Measurements from ENCODE around the gene TSPAN14. TPM values are rescaled to one million over a fixed set of nuclear protein-coding genes. Genes with fewer than 3 reads are reported as not detected.

Gene TSPAN14
- total RNA-seq, 2 experiments from 2014 or later, result 17.0 to 33.4 TPM

DNA sequence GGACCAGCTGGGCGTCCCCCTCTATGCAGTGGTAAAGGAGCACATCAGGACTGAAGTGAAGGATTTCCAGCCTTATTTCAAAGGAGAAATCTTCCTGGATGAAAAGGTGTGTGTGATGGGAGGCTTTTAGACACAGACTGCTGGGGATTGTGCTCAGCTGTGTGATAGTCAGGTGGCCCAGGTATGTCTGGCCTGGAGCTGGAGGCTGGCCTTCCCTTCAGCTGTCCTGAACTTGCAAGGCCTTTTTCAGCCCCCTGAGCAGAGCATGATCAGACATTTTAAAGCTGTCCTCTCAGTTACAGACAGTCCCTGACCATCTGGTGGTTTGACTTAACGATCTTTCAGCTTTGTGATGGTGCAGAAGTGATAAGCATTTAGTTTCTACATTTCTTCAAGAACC lies 28.2 kb upstream of the TSPAN14 start:
- Histone ChIP-seq H3K27ac (ENCODE audit: low read depth, low read length, poor library complexity, severe bottlenecking) (no peak overlapping the region), H3K4me2 (ENCODE audit: low read length) (no peak overlapping the region), H3K9me2 (ENCODE audit: insufficient read depth, low read length) (no peaks in the 10 kb centered on the region), H3K4me3 (ENCODE audit: low read depth, low read length, poor library complexity, severe bottlenecking) (no peak overlapping the region), H3K9me3 (ENCODE audit: low read length) (no peaks in the 10 kb centered on the region), H3K36me3 (ENCODE audit: insufficient read depth, low read length) (no peaks in the 10 kb centered on the region), H3K79me2 (ENCODE audit: insufficient read depth, low read depth, low read length) (no peaks in the 10 kb centered on the region), H3K4me1 (ENCODE audit: insufficient read depth, low read length, poor library complexity, severe bottlenecking) (peaks cover 12% of the 10 kb centered on the region), H2AFZ (ENCODE audit: low read length) (no peak overlapping the region), H4K20me1 (ENCODE audit: insufficient read depth, low read length) (no peaks in the 10 kb centered on the region)
- POLR2A ChIA-PET, result interaction anchor here (0.7 kb wide), 1 partner anchor 37 kb away, joined by 4 read pairs; no protein-coding TSS in a partner anchor
- no TSS peak for BruUV-seq (replicated peaks)
- no peak for DNase-seq (ENCODE audit: low spot score)
- CTCF ChIA-PET (ENCODE audit: unreplicated experiment), result no interaction called here
- intact Hi-C loops (cut with micrococcal nuclease; ENCODE audit: unreplicated experiment), result no loop called here
- TF ChIP-seq EZH2phosphoT487 (IDR thresholded peaks at IDR 0.05; ENCODE audit: borderline replicate concordance, low read depth, low read length), result no peak
- TF ChIP-seq, protein P1, sequence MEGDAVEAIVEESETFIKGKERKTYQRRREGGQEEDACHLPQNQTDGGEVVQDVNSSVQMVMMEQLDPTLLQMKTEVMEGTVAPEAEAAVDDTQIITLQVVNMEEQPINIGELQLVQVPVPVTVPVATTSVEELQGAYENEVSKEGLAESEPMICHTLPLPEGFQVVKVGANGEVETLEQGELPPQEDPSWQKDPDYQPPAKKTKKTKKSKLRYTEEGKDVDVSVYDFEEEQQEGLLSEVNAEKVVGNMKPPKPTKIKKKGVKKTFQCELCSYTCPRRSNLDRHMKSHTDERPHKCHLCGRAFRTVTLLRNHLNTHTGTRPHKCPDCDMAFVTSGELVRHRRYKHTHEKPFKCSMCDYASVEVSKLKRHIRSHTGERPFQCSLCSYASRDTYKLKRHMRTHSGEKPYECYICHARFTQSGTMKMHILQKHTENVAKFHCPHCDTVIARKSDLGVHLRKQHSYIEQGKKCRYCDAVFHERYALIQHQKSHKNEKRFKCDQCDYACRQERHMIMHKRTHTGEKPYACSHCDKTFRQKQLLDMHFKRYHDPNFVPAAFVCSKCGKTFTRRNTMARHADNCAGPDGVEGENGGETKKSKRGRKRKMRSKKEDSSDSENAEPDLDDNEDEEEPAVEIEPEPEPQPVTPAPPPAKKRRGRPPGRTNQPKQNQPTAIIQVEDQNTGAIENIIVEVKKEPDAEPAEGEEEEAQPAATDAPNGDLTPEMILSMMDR (conservative IDR thresholded peaks at IDR 0.05; ENCODE audit: low read length), result no peak

DNA sequence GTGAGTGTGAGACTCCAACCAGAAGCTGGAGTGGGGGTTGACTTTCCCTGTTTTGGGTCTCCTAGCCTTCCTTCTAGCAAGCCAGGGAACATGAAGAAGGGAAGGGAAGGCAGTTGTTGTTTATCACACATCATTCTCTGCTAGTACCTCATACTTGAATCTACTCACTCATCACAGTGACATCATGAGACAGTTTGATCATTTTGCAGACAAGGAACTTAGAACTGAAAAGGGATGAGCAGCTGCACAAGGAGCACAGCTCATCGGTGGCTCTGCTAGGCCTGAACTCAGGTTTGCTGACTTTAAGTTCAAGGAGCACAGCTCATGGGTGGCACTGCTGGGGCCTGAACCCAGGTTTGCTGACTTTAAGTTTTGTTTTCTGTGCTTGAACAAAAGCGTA lies 26.6 kb upstream of the TSPAN14 start:
- no peak for DNase-seq (ENCODE audit: low spot score)
- H3K9me2 ChIP-seq (ENCODE audit: insufficient read depth, low read length), result no peaks in the 10 kb centered on the region
- H3K36me3 ChIP-seq (ENCODE audit: insufficient read depth, low read length), result no peaks in the 10 kb centered on the region
- ChIA-PET CTCF (ENCODE audit: unreplicated experiment) (no interaction called here), POLR2A (no interaction called here)
- H3K4me2 ChIP-seq (ENCODE audit: low read length), result no peak overlapping the region
- intact Hi-C loops (cut with micrococcal nuclease; ENCODE audit: unreplicated experiment), result no loop called here
- H3K79me2 ChIP-seq (ENCODE audit: insufficient read depth, low read depth, low read length), result no peaks in the 10 kb centered on the region
- BruUV-seq (replicated peaks), result no TSS peak
- no peak overlapping the region for H3K27ac ChIP-seq (ENCODE audit: low read depth, low read length, poor library complexity, severe bottlenecking)
- no peaks in the 10 kb centered on the region for H3K9me3 ChIP-seq (ENCODE audit: low read length)
- no peak overlapping the region for H3K4me3 ChIP-seq (ENCODE audit: low read depth, low read length, poor library complexity, severe bottlenecking)
- TF ChIP-seq EZH2phosphoT487 (IDR thresholded peaks at IDR 0.05; ENCODE audit: borderline replicate concordance, low read depth, low read length), result no peak
- TF ChIP-seq, protein P1 (conservative IDR thresholded peaks at IDR 0.05; ENCODE audit: low read length), result no peak
- H3K4me1 ChIP-seq (ENCODE audit: insufficient read depth, low read length, poor library complexity, severe bottlenecking), result no peaks in the 10 kb centered on the region
- H4K20me1 ChIP-seq (ENCODE audit: insufficient read depth, low read length), result no peaks in the 10 kb centered on the region
- no peak overlapping the region for H2AFZ ChIP-seq (ENCODE audit: low read length)

DNA sequence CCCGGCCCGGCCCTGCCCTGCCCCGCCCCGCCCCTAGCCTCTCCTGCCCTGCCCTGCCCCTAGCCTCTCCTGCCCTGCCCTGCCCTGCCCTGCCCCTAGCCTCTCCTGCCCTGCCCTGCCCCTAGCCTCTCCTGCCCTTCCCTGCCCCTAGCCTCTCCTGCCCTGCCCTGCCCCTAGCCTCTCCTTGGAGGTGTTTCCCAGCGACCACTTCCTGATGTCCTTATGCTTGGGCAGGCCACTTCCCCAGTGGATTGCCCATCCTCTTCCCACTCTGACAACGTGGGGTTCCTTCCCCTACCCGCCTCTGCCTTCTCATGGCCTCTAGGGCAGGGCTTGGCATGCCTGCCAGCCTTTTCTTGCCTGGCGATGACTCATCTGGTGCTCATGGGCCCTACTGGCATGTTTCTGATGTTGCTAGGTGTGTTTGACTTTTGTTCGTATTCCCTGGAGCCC lies 24.6 kb upstream of the TSPAN14 start:
- BruUV-seq (replicated peaks), result no TSS peak
- intact Hi-C loops (cut with micrococcal nuclease; ENCODE audit: unreplicated experiment), result no loop called here
- Histone ChIP-seq H4K20me1 (ENCODE audit: insufficient read depth, low read length) (no peaks in the 10 kb centered on the region), H3K27ac (ENCODE audit: low read depth, low read length, poor library complexity, severe bottlenecking) (no peak overlapping the region), H3K4me3 (ENCODE audit: low read depth, low read length, poor library complexity, severe bottlenecking) (no peak overlapping the region), H3K9me2 (ENCODE audit: insufficient read depth, low read length) (no peaks in the 10 kb centered on the region), H3K79me2 (ENCODE audit: insufficient read depth, low read depth, low read length) (no peaks in the 10 kb centered on the region), H3K9me3 (ENCODE audit: low read length) (no peaks in the 10 kb centered on the region), H3K36me3 (ENCODE audit: insufficient read depth, low read length) (no peaks in the 10 kb centered on the region), H3K4me1 (ENCODE audit: insufficient read depth, low read length, poor library complexity, severe bottlenecking) (no peaks in the 10 kb centered on the region), H3K4me2 (ENCODE audit: low read length) (no peak overlapping the region), H2AFZ (ENCODE audit: low read length) (no peak overlapping the region)
- TF ChIP-seq, protein P1 (conservative IDR thresholded peaks at IDR 0.05; ENCODE audit: low read length), result no peak
- no peak for TF ChIP-seq EZH2phosphoT487 (IDR thresholded peaks at IDR 0.05; ENCODE audit: borderline replicate concordance, low read depth, low read length)
- POLR2A ChIA-PET, result interaction anchor here (1.9 kb wide), 1 partner anchor 10 kb away, joined by 6 read pairs; no protein-coding TSS in a partner anchor
- no peak for DNase-seq (ENCODE audit: low spot score)
- CTCF ChIA-PET (ENCODE audit: unreplicated experiment), result no interaction called here
